ENCODE results near the gene GTF3C5.
"Not testable (repeated sequence)": the region's sequence is repeated elsewhere in the genome, so short reads cannot be mapped to it uniquely, and the experiment has no call there.

Gene GTF3C5

GRCh38 chr9:133030317-133031129, at the start of gene GTF3C5:
Gene GTF3C5, plus strand, starts transcription at chr9:133030997. Its CDS starts 15 bp downstream, at chr9:133031012.
- DNase-seq = peak; percentile 98

GRCh38 chr9:132982458-132982857, 48.3 kb upstream of the GTF3C5 start:
- DNase-seq = no peak

GRCh38 chr9:132983491-132984201, 47.2 kb upstream of the GTF3C5 start:
- no peak for DNase-seq

GRCh38 chr9:132984202-132985070, 46.4 kb upstream of the GTF3C5 start:
- DNase-seq = no peak

GRCh38 chr9:132985071-132985350, 45.8 kb upstream of the GTF3C5 start:
- no peak for DNase-seq

- DNase-seq = no peak
Measured at GRCh38 chr9:132985489-132985888, 45.3 kb upstream of the GTF3C5 start.

- no peak for DNase-seq
Measured at GRCh38 chr9:132986114-132986513, 44.7 kb upstream of the GTF3C5 start.

GRCh38 chr9:132986640-132987620, 43.9 kb upstream of the GTF3C5 start:
- DNase-seq = no peak

GRCh38 chr9:132988244-132989013, 42.4 kb upstream of the GTF3C5 start:
- no peak for DNase-seq

GRCh38 chr9:132989014-132989310, 41.8 kb upstream of the GTF3C5 start:
- no peak for DNase-seq

GRCh38 chr9:132989414-132989996, 41.3 kb upstream of the GTF3C5 start:
- DNase-seq = no peak

GRCh38 chr9:132989998-132990557, 40.7 kb upstream of the GTF3C5 start:
- DNase-seq = not testable (repeated sequence)

- DNase-seq = no peak
Measured at GRCh38 chr9:132990781-132991180, 40.0 kb upstream of the GTF3C5 start.

GRCh38 chr9:132991351-132992300, 39.2 kb upstream of the GTF3C5 start:
- no peak for DNase-seq

GRCh38 chr9:132993511-132993939, 37.3 kb upstream of the GTF3C5 start:
- no peak for DNase-seq

- DNase-seq = no peak
Measured at GRCh38 chr9:132994410-132995120, 36.2 kb upstream of the GTF3C5 start.

GRCh38 chr9:132995121-132995420, 35.7 kb upstream of the GTF3C5 start:
- DNase-seq = no peak

GRCh38 chr9:132995879-132996278, 34.9 kb upstream of the GTF3C5 start:
- no peak for DNase-seq

GRCh38 chr9:132996526-132996925, 34.3 kb upstream of the GTF3C5 start:
- DNase-seq = no peak

Measured in NCI-H2081 treated with DMSO at 0.1 percent for 48 hours (cell line).